Karpas-422 (cell line): ENCODE measurements around the gene HOXC12. TPM values are rescaled to one million over a fixed set of nuclear protein-coding genes. Genes with fewer than 3 reads are reported as not detected.

Source experiments
- DNase-seq: peaks from one replicate; pipeline ENCODE4 v3.0.0-alpha.2; 2015
- H2AFZ ChIP-seq: fragments of 200-600 bp; sonication (generic); 2 replicates; pipeline ENCODE4 v1.6.1; 2014; ENCODE audit warnings: antibody characterized with exemption, low read length, mixed read lengths
- H3K27ac ChIP-seq: fragments of 200-600 bp; sonication (generic); 2 replicates; pipeline ENCODE4 v1.5.1; 2014; ENCODE audit warnings: mild to moderate bottlenecking, low read length, moderate library complexity
- H3K27me3 ChIP-seq: fragments of 200-600 bp; sonication (generic); 2 replicates; pipeline ENCODE4 v1.6.1; 2014; ENCODE audit warnings: low read length, mixed read lengths
- H3K36me3 ChIP-seq: fragments of 200-600 bp; sonication (generic); 2 replicates; pipeline ENCODE4 v1.6.1; 2014; ENCODE audit warnings: low read length, mixed read lengths; ENCODE audit not compliant: insufficient read depth
- H3K4me1 ChIP-seq: fragments of 200-600 bp; sonication (generic); 2 replicates; pipeline ENCODE4 v1.6.1; 2014; ENCODE audit warnings: mild to moderate bottlenecking, low read length, mixed read lengths
- H3K4me2 ChIP-seq: fragments of 200-600 bp; sonication (generic); 2 replicates; pipeline ENCODE4 v1.6.1; 2014; ENCODE audit warnings: low read length, low read depth, mild to moderate bottlenecking; ENCODE audit not compliant: poor library complexity, severe bottlenecking
- H3K4me3 ChIP-seq: fragments of 200-600 bp; sonication (generic); 2 replicates; pipeline ENCODE4 v1.5.1; 2014; ENCODE audit warnings: mild to moderate bottlenecking, antibody characterized with exemption, low read length, mixed read lengths
- H3K79me2 ChIP-seq: fragments of 200-600 bp; sonication (generic); 2 replicates; pipeline ENCODE4 v1.6.1; 2014; ENCODE audit warnings: mild to moderate bottlenecking, low read length, mixed read lengths
- H3K9ac ChIP-seq: fragments of 200-600 bp; sonication (generic); 2 replicates; pipeline ENCODE4 v1.6.0; 2014; ENCODE audit warnings: low read length
- H3K9me2 ChIP-seq: fragments of 200-600 bp; sonication (generic), shearing (Covaris generic); replicated peaks from 2 replicates; pipeline ENCODE4 v1.6.0; 2014; ENCODE audit warnings: mild to moderate bottlenecking, low read length, moderate library complexity; ENCODE audit not compliant: insufficient read depth
- H3K9me3 ChIP-seq: fragments of 300-700, 200-600 bp; sonication (generic); 2 replicates; pipeline ENCODE4 v1.6.1; 2014; ENCODE audit warnings: low read length, mixed read lengths
- H4K20me1 ChIP-seq: fragments of 200-600 bp; sonication (generic); 2 replicates; pipeline ENCODE4 v1.6.1; 2014; ENCODE audit warnings: mild to moderate bottlenecking, antibody characterized with exemption, low read length, low read depth; ENCODE audit not compliant: insufficient read depth
- total RNA-seq: library from RNA; depleted of rRNA; stranded (reverse); fragments of >200 nt; shearing (Covaris generic); gene quantifications from 2 replicates; pipeline ENCODE4 v1.2.3, GENCODE V29; 2014; ENCODE audit warnings: low replicate concordance

Gene HOXC12
- total RNA-seq, 1 experiment from 2014 or later: not detected

GRCh38 chr12:53966085-53966384 lies 11.3 kb downstream of the HOXC12 start:
- Histone ChIP-seq H3K9me3 (no peaks in the 10 kb centered on the region), H3K9ac (no peak overlapping the region), H3K4me2 (no peak overlapping the region), H2AFZ (no peak overlapping the region), H3K36me3 (no peaks in the 10 kb centered on the region), H3K4me1 (peaks cover 11% of the 10 kb centered on the region), H3K27ac (no peak overlapping the region), H3K4me3 (no peak overlapping the region), H3K9me2 (no peaks in the 10 kb centered on the region), H4K20me1 (no peaks in the 10 kb centered on the region; the same call in 1 of the 2 replicates), H3K79me2 (no peaks in the 10 kb centered on the region), H3K27me3 (no peaks in the 10 kb centered on the region)
- no peak for DNase-seq

GRCh38 chr12:53966385-53967133 lies 11.9 kb downstream of the HOXC12 start:
- no peak overlapping the region for H3K27ac ChIP-seq
- H3K36me3 ChIP-seq: no peaks in the 10 kb centered on the region
- no peaks in the 10 kb centered on the region for H3K79me2 ChIP-seq
- DNase-seq: no peak
- H3K4me1 ChIP-seq: peaks cover 11% of the 10 kb centered on the region
- no peak overlapping the region for H3K4me2 ChIP-seq
- no peaks in the 10 kb centered on the region for H3K27me3 ChIP-seq
- no peaks in the 10 kb centered on the region; the same call in 1 of the 2 replicates for H4K20me1 ChIP-seq
- H2AFZ ChIP-seq: no peak overlapping the region
- no peak overlapping the region for H3K4me3 ChIP-seq
- no peaks in the 10 kb centered on the region for H3K9me3 ChIP-seq
- H3K9me2 ChIP-seq: no peaks in the 10 kb centered on the region
- no peak overlapping the region for H3K9ac ChIP-seq

GRCh38 chr12:53967421-53967925 lies 12.8 kb downstream of the HOXC12 start:
- H2AFZ ChIP-seq: no peak overlapping the region

GRCh38 chr12:53968214-53969127 lies 13.8 kb downstream of the HOXC12 start:
- no peak overlapping the region for H3K9ac ChIP-seq
- no peaks in the 10 kb centered on the region for H3K79me2 ChIP-seq
- DNase-seq: no peak
- H3K9me2 ChIP-seq: no peaks in the 10 kb centered on the region
- no peaks in the 10 kb centered on the region for H3K9me3 ChIP-seq
- H3K4me2 ChIP-seq: no peak overlapping the region
- no peak overlapping the region for H2AFZ ChIP-seq
- no peaks in the 10 kb centered on the region for H3K27me3 ChIP-seq
- no peaks in the 10 kb centered on the region for H4K20me1 ChIP-seq
- no peak overlapping the region for H3K27ac ChIP-seq
- peaks cover 11% of the 10 kb centered on the region for H3K4me1 ChIP-seq
- H3K36me3 ChIP-seq: no peaks in the 10 kb centered on the region
- H3K4me3 ChIP-seq: no peak overlapping the region

More at GRCh38 chr12:53967421-53967925, 12.8 kb downstream of the HOXC12 start:
- DNase-seq: no peak
- Histone ChIP-seq H3K9me2 (no peaks in the 10 kb centered on the region), H3K27me3 (no peaks in the 10 kb centered on the region), H3K9ac (no peak overlapping the region), H3K4me3 (no peak overlapping the region), H3K4me2 (no peak overlapping the region), H4K20me1 (no peaks in the 10 kb centered on the region), H3K27ac (no peak overlapping the region), H3K79me2 (no peaks in the 10 kb centered on the region), H3K9me3 (no peaks in the 10 kb centered on the region), H3K36me3 (no peaks in the 10 kb centered on the region), H3K4me1 (peaks cover 11% of the 10 kb centered on the region)

GRCh38 chr12:53969588-53970259 lies 15.0 kb downstream of the HOXC12 start:
- H3K4me1 ChIP-seq: peaks cover 16% of the 10 kb centered on the region
- H3K27me3 ChIP-seq: no peaks in the 10 kb centered on the region
- no peak overlapping the region for H2AFZ ChIP-seq
- no peaks in the 10 kb centered on the region for H3K79me2 ChIP-seq
- H4K20me1 ChIP-seq: no peaks in the 10 kb centered on the region
- H3K9ac ChIP-seq: no peak overlapping the region
- H3K9me3 ChIP-seq: no peaks in the 10 kb centered on the region
- H3K4me3 ChIP-seq: no peak overlapping the region
- no peak overlapping the region for H3K27ac ChIP-seq
- no peaks in the 10 kb centered on the region for H3K36me3 ChIP-seq
- no peak overlapping the region for H3K4me2 ChIP-seq
- H3K9me2 ChIP-seq: no peaks in the 10 kb centered on the region
- no peak for DNase-seq

GRCh38 chr12:53970451-53970850 lies 15.7 kb downstream of the HOXC12 start:
- DNase-seq: no peak
- no peak overlapping the region for H3K4me2 ChIP-seq
- H3K9ac ChIP-seq: no peak overlapping the region
- H3K9me3 ChIP-seq: no peaks in the 10 kb centered on the region
- peaks cover 17% of the 10 kb centered on the region for H3K4me1 ChIP-seq
- no peak overlapping the region for H2AFZ ChIP-seq
- no peaks in the 10 kb centered on the region for H3K9me2 ChIP-seq
- H3K79me2 ChIP-seq: no peaks in the 10 kb centered on the region
- H3K27ac ChIP-seq: no peak overlapping the region
- H3K4me3 ChIP-seq: no peak overlapping the region
- H4K20me1 ChIP-seq: no peaks in the 10 kb centered on the region
- H3K36me3 ChIP-seq: no peaks in the 10 kb centered on the region
- no peaks in the 10 kb centered on the region for H3K27me3 ChIP-seq

GRCh38 chr12:53971129-53971528 lies 16.4 kb downstream of the HOXC12 start:
- DNase-seq: no peak
- Histone ChIP-seq H3K9ac (no peak overlapping the region), H3K27me3 (no peaks in the 10 kb centered on the region), H2AFZ (no peak overlapping the region), H3K36me3 (no peaks in the 10 kb centered on the region), H3K79me2 (no peaks in the 10 kb centered on the region), H3K27ac (no peak overlapping the region), H3K4me2 (no peak overlapping the region), H3K9me3 (no peaks in the 10 kb centered on the region), H3K9me2 (no peaks in the 10 kb centered on the region), H4K20me1 (no peaks in the 10 kb centered on the region), H3K4me3 (no peak overlapping the region), H3K4me1 (peaks cover 18% of the 10 kb centered on the region)

GRCh38 chr12:53971686-53972085 lies 17.0 kb downstream of the HOXC12 start:
- Histone ChIP-seq H3K79me2 (no peaks in the 10 kb centered on the region), H3K4me1 (peaks cover 18% of the 10 kb centered on the region), H3K9ac (no peak overlapping the region), H3K4me2 (no peak overlapping the region), H3K27ac (no peak overlapping the region), H3K9me2 (no peaks in the 10 kb centered on the region), H2AFZ (no peak overlapping the region), H3K4me3 (no peak overlapping the region), H3K36me3 (no peaks in the 10 kb centered on the region), H4K20me1 (no peaks in the 10 kb centered on the region), H3K9me3 (no peaks in the 10 kb centered on the region), H3K27me3 (no peaks in the 10 kb centered on the region)
- no peak for DNase-seq
